Measurements from ENCODE around the gene TMEM123.

DNA sequence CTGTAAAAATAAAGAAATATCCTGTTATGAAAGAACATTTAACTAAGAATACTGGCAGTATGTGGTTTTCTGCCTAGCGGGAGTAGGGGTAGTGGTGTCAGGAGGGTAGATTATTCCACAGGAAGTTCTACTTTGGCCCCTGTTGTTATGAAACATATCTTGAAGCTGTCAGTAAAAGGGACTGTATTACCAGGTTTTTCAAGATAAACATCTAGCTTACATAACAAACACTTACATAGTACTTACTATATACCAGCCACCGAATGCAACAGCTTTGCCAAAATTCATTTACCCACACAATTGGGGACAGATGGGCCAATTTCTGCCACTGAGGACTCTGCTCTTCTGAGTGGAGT, 3.7 kb downstream of the TMEM123 start:
- TF ChIP-seq CTCF (IDR thresholded peaks at IDR 0.05; ENCODE audit: insufficient read depth, low read length, poor library complexity, severe bottlenecking), result no peak
- TF ChIP-seq EZH2phosphoT487 (conservative IDR thresholded peaks at IDR 0.05; ENCODE audit: low read length), result no peak

Data from SU-DHL-6 (cell line).